Amniotic epithelial cell (primary cell): ENCODE data around the gene BNC2.
"Not testable (repeated sequence)": the region's sequence is repeated elsewhere in the genome, so short reads cannot be mapped to it uniquely, and the experiment has no call there.

Experiments
- DNase-seq: peaks from one replicate; pipeline ENCODE4 v3.0.0-alpha.2; 2010; ENCODE audit warnings: low read depth

BNC2 gene

DNA sequence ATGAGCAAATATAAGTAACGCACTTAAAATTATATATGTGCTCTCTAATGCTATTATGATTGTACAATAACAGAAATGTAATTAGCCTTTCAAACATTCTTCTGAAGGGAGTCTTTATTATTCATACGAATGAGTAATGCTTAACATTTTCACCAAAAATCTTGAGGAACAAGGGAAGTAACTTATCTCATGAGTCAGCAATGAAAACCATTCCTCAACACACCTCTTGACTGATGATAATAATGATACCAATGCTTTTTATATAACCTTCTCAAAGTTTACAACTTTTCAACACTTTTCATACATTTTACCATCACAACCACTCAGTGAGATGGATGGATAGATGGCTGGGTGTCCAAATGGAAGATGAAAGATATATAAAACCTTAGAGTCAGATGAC lies 369.3 kb downstream of the BNC2 start:
- DNase-seq: peak; percentile 88

DNA sequence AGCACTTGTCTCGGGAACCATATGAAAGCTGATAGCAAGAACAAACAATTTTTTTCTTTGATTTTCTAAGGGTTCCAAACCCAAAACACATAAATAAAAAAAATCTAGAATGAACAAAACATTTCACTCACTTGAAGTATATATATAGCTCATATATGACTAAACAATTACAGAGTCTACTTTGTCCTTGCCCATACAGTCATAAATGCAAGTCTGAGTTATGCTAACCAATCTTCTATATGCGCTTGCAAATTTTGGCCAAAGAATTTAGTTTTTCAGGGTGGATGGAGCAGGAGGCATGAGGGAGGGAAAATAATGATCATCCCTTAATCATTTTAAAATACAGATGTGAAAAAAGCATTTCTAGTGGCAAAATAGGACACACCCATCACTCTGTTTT lies 370.1 kb downstream of the BNC2 start:
- no peak for DNase-seq

DNA sequence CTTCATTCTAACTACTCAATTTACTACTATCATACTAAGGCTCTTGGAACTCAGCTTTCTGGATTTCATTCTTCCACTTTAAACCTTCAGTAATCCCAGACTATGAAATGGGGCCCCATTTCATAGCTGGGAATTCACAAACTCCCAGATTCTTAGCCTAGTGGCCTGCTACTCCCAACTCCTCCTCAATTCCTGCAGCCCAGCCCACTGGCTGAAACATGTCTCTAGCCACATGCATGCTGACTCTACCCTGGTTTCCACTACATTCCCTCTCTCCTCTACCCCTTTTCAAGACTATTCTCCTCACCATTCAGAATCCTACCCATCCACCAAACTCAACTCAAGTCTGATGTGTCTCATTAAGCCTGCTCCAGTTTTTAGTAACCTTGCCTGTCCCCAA lies 370.6 kb downstream of the BNC2 start:
- peak; percentile 65 for DNase-seq

DNA sequence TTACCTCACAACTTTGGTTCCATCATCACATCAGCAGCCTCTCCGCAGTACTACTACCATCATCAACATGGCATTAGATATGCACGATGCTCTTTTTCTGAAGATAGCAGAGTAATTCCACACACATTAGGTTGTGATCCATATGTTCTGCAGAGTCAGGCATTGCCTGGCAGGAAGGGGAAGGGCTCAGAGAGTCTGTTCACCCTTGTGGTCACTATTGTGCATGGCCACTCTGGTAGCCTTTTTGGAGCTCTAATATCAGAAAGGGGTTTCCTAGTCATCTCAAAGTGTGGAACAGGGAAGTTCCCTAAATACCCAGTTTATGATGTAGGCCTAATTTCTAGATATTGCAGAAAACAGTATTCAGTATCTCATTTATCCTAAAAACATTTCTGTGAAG lies 373.6 kb downstream of the BNC2 start:
- no peak for DNase-seq

DNA sequence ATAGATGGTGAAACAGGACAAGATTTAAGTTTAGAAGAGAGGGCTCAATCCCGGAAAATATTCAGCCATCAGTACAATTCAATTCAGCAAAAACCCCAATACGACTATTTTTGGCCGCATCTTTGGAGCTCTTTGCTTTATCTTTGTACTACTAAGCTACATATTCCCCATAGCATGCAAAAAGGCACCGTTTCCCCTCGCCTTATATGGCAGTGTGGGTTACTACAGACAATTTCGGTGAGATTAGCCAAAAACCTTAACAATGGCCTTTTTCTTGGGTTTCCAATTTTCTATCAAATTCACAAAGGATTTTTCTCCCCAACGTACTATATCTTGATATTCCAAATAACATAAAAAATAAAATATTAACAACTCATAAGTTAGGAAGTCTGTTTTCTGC lies 382.6 kb downstream of the BNC2 start:
- no peak for DNase-seq

DNA sequence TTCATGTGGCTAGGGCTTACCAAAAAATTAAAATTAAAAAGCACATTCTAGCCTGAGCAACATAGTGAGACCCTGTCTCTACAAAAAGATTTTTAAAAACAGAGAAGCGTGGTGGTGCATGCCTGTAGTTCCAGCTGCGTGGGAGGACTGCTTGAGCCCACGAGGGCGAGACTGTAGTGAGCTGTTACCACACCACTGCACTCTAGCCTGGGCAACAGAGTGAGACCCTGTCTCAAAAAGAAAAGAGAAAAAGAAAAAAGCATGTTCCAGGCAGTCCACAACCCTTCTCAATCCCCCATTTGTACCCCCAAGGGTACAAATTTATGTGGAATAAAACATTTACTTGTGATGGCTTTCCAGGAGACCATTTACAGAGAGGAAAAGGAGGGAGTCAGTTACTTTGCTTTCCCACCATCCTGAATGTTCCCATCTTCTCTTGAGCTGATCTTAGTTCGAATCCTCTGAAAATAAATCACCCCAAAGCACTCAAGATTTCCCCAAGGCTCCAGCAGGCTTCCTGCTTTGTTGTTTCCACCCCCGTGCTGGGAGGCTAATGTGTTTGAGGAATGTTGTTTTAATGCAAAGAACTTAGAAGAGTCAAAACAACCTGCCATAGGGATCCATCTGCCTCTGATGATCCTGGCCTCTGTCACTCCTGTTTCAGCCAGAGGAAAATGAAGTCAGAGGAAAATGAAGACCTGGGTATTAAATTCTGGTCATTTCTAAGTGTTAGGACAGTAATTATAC lies 384.7 kb downstream of the BNC2 start:
- peak; percentile 37 for DNase-seq

DNA sequence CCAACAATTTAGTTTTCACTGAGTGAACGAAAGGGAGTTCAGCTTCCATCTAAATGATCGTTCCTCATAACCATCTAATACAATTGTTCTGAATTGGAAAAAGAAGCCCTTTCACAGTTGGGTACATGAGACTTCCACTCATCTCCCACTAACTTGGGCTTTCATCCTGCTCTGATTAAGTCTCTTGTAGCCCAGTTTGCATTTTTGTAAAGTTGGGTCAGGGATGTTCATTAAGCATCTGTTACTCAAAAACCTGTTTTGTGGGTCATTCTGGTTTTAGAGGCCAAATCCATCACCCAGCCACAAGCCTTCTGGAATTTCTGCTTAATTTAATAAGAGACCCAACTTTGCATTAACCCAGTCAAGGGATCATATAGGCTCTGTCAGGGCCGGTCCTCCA lies 385.3 kb downstream of the BNC2 start:
- DNase-seq: peak; percentile 82

DNA sequence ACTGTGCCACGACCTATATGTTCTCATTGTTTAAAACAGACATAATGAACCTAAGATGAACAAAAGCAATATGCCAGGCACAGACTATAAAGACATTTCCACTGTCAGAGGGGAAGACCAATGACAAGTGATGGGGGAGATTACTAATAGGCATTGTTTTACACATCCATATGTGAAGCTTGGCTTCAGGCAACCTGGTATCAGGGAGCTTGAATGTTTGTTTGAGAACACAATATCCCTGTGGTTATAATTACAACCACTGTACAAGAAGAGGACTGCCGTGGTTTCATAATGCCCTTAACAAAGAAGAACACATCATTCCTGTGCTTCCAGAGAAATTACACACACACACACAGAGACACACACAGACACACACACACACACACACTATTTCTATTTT lies 385.7 kb downstream of the BNC2 start:
- peak; percentile 96 for DNase-seq

DNA sequence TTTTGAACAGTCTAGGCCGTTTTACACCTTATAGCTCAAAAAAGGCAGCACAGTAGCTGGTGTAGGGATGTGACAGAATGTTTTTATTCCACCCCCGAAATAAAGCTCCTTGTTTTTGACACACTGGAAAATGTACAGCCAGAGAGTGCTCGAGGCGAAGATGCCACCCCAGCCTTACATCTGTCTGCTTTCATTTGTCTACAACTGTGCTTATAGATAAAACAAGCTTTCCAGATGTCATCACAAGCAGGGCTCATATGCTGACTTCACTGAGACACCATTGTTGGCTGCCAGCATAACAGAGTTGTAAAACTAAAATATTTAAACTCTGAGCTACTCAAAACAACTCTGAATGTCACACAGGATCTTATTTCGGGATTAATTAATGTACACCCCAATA lies 386.3 kb downstream of the BNC2 start:
- DNase-seq: peak; percentile 27

DNA sequence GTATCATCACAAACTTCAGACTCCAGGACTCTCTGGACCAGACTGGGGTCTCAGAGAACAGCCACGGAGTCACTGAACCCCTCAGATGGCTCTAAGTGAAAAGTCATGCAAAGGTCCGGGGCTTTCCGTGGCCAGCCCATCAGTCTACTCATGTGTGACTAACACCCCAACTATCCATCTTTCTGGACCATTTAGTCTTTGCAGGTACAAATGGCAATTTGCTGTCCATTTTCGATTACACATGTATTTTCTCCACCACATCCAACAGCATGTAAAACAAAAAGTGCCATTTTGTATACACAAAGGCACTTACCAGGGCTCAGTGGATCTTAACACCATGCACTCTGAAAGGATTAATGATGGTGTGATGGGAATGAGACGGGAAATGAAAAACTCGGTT lies 387.7 kb downstream of the BNC2 start:
- DNase-seq: peak; percentile 30

DNA sequence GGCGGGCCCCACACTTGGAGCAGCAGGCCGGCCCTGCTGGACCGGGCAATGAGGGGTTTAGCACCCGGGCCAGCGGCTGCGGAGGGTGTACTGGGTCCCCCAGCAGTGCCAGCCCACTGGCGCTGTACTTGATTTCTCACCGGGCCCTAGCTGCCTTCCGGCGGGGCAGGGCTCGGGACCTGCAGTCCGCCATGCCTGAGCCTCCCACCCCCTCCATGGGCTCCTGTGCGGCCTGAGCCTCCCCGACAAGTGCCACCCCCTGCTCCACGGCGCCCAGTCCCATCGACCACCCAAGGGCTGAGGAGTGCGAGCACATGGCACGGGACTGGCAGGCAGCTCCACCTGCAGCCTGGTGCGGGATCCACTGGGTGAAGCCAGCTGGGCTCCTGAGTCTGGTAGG lies 389.9 kb downstream of the BNC2 start:
- DNase-seq: not testable (repeated sequence)

DNA sequence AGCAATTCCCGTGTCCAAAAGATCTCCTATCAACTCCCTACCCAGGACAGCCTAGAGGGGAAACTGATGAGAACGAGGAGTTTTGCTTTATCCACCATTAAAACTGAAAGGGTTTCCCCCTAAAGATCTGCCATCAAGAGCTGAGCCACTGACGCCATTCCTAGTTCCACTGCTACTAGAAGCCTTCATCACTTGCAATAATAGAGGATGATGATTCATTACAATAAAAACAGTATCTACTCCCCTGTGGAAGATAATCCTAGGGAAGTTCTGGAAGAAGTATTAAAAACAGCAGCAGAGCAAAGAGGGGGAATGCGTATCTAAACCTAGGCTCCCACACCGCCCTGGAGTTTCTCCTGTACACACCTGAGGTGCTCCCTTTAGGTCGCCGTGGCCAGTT lies 394.5 kb downstream of the BNC2 start:
- DNase-seq: no peak

DNA sequence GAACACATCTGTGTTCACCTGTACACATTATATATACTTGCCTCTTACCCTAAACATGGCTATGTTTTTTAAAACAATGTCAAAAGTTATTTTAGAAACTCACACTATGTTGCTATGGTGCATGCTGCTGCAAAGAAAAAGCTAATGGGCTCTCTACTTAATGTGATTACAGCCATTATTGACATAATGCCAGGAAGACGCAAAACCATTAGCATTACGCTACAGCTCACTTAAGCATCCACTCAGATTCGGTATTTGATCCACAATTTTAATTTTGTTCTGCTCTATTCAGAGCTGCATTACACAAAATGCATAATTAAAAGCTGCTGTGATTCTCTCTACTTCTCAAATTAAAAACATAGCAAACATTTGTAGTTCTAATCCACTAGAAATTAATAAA lies 395.2 kb downstream of the BNC2 start:
- no peak for DNase-seq

DNA sequence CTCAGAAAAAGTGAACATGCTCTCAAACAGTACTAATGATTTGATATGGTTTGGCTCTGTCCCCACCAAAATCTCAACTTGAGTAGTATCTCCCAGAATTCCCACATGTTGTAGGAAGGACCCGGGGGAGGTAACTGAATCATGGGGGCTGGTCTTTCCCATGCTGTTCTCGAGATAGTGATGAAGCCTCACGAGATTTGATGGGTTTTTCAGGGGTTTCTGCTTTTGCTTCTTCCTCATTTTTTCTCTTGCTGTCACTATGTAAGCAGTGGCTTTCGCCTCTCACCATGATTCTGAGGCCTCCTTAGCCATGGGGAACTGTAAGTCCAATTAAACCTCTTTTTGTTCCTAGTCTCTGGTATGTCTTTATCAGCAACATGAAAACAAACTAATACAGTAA lies 401.3 kb downstream of the BNC2 start:
- DNase-seq: peak; percentile 51

DNA sequence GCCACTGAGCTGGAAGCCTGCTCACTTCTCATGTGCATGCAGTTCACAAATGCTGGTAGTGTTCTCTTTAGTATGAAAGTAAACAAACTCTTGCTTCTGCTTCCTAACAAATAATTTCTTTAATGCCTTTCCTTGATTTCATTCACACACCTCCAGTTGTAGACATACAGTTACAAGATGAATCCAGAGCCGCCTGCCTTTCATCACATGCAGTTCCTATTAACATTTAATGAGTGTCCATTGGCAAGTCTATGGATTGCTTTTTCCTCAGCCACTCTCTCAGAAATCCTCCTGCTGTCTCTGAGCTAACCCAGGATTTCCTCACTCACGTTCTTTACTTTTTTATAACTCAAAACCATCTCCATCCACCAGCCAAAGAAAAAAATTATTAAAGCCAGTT lies 408.6 kb downstream of the BNC2 start:
- no peak for DNase-seq

DNA sequence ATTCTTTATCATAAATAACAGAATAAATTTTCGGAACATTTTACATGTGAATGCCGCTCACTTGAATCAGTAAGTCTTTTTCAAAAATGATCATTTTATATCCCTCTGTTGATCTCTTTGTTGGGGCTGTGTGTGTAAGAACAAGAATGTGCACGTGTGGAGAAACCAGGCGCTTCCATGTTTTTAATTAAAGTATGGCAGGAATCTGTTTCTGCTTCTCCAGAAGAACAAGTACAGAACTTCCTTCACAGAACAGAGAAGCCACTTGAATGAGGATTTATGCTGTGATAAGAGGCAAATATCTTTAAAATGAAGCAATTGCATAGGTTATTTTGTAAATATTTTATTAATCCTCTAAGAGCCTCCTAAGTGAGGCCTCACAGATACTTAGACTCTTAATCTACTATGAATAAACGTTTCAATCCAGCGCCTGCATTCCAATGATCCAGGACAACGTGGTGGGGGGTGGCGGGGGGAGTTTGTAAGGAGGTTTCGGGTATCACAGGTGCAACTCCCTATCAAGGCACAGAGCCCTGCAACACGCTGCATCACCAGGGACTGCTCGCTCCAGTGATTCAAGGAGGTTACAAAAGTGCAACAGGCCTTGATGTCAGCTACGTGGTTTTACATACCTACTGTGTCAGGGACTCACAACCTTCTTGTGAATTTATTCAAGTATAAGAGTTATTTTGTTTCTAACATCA lies 409.2 kb downstream of the BNC2 start:
- DNase-seq: peak; percentile 84

DNA sequence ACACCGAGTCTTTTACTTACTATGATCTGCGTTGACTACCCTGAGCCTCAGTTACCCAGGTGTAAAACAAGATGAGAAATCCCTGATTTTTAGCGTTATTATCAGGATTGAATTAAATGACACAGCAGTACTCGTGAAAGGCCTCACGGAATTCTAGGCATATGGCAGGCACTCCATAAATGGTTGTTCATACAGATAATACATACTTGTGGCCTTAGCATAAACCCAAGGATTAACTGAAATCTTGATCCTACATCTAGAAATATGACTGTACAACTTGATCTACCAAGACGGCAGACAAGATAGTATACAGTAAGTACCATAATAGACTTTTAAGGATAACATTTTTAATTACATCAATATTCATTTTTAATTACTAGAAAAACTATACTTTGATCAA lies 409.8 kb downstream of the BNC2 start:
- DNase-seq: peak; percentile 95

DNA sequence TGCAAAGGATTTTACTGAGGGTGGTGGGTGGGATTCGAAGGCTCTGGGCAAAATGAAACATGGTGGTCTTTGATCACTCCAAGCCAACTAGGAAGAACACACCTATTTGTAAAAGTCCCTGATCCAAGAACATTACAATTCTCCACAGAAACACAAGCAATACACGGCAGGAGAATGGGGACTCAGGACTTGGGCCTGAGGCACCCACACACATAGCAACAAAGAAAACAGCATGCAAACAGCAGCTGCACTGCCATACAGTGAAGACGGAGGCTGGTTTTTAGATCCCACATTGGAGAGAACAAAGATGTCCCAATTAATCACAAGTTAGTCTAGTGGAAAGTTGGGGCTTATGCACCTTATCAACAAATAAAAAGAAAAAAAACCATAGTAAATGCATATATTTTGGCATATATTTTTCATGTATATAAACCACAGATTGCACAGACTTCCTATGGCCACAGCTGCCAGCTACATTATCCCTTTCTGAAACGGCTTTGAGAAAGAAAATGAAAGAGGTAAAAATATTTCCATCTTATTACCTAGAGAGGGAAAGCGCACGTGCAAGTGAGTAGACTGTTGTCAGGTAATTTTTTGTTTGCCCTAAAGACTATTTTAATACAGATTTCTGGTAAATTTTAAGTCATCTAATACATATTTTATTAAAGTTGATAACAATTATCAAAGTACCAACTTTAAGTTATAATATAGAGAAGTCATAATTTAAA lies 410.9 kb downstream of the BNC2 start:
- no peak for DNase-seq

DNA sequence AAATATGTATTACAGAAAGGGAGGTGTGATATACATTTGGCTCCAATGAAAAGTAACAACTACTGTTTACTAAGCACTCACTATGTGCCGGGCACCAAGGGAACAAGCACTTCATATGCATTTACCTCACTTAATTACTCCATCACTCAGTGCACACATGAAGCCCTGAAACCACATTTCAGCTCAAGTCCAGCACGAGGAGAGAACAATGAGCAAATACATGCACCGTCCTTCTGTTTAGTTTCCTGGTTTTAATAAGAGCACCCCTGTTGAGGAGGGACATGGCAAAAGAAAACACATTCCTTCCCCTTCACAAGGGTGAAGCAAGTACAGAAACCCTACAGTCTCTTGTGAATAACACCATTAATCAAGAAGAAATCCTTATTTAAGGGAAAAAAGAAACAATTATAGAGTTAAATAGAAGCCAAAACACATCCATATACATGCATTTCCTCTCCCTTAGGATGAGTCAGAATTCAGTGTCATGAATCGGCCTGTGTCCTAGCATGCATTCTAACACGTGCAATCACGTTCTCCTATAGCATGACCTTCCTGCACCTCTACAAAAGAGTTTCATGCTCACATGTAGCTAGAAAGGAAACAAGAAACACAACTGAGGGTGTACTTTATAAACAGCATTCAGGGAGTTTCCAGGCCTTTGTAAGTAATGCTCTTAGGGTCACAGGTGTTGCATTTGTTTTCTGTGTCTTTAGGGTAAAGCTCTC lies 411.6 kb downstream of the BNC2 start:
- DNase-seq: peak; percentile 58

DNA sequence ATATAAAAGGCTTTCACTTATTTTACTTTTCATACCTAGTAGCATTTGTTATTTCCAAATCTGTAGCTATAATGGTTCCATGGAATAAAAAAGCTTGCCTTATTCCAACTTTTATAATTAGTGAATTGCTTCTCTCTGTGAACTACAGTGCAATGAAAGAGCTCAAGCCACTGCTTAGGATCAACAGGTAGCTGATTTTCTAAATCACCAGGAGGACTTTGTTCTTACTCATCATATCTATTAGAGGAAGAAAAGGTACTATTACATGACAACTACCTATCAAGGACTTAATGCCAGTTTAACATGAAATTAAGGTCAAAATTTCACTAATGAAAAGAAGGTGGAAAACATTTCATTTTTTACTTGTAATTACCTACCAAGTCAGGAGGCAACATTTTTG lies 414.6 kb downstream of the BNC2 start:
- DNase-seq: no peak

DNA sequence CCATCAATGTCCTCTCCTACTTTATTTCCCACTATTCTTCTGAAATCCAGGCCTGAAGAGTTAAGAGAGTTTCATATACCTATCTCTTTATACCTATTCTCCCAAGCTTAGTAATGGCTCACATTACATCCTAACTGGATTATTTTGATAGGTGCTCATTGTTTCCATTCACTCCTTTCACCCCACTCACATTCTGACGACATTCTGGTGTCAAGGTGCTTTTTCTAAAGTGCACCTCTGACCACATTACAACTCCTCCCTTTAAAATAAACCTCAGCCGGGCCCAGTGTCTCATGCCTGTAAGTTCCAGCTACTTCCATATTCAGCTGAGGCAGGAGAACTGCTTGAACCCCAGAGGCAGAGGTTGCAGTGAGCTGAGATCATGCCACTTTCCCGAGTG lies 417.1 kb downstream of the BNC2 start:
- no peak for DNase-seq

DNA sequence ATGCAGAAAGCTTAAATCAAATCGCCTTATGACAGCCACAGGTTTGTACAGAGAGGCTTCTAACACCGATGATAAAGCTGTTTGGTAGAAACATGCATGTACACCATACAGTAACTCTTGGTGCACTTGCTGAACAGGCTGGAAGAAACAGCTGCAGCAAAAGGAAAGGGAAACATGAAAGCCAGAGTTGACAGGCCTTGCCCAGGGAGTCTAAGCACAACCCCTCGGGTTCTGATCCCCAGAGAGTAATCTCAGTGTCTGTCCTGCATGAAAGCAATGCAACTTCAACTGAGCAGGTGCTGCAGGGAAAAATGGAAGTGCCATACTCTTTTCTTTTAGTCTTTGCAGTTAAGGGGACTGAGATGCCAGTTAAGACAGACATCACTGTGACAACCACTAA lies 419.9 kb downstream of the BNC2 start:
- no peak for DNase-seq

DNA sequence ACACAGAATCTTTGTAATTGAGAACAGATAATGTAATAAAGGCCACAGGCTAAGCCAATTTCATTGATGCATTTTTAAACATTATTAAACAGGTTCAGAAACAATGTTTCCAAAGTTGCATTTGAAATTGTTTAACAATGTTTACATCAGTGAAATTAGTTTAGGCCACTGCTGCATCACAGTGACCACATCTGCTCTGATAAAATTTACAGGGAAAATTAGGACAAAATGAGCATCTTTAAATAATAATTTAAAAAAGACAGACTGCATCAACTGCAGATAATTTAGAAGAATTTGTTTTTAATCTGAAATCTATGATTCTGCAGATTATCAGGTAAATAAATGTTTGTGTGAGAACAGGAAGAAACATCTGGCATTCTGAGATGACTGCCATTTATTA lies 420.4 kb downstream of the BNC2 start:
- no peak for DNase-seq
